Upper lobe of right lung (tissue), 1 donor: ENCODE results near the gene MPL. TPM values are rescaled to one million over a fixed set of nuclear protein-coding genes. Genes with fewer than 3 reads are reported as not detected.

ENCODE experiments used
- ATAC-seq: fragments of 200-7000 bp; cut with Tn5 transposase; one replicate; pipeline ENCODE4 v1.9.1; 2020; ENCODE audit warnings: mild to moderate bottlenecking, moderate library complexity
- DNase-seq: peaks from one replicate; pipeline ENCODE4 v3.0.0-alpha.2; 2020
- H3K27ac ChIP-seq: fragments of 200-600 bp; one replicate; pipeline ENCODE4 v1.8.0; 2022
- H3K27me3 ChIP-seq: fragments of 200-600 bp; one replicate; pipeline ENCODE4 v1.8.0; 2022; ENCODE audit warnings: mild to moderate bottlenecking
- H3K36me3 ChIP-seq: fragments of 200-600 bp; one replicate; pipeline ENCODE4 v1.8.0; 2022
- H3K4me1 ChIP-seq: fragments of 200-600 bp; one replicate; pipeline ENCODE4 v1.8.0; 2022
- H3K4me3 ChIP-seq: fragments of 200-600 bp; one replicate; pipeline ENCODE4 v1.8.0; 2022; ENCODE audit warnings: mild to moderate bottlenecking
- H3K9me3 ChIP-seq: fragments of 200-600 bp; one replicate; pipeline ENCODE4 v1.8.0; 2022
- CTCF ChIP-seq: fragments of 200-600 bp; IDR thresholded peaks from one replicate; pipeline ENCODE4 v1.8.0; 2022; ENCODE audit warnings: antibody characterized with exemption
- intact Hi-C: fragments of 100-400 bp; cut with DNase I; formaldehyde crosslinking; loops from one replicate; pipeline ENCODE4 v1.11.0; 2022
- total RNA-seq: library from RNA; stranded (reverse); fragmentation: NEBNext Ultra II Directional; extraction: Animal tissue kit (Norgen Biotek cat#: 25700); gene quantifications from one replicate; pipeline ENCODE4 v1.2.1, GENCODE V29; 2021
- donor health status: DM: no; HTN: yes; CAD: no; lungs with severe emphysema.

MPL gene
- total RNA-seq, 1 donor from 2014 or later: 0.61 TPM

GRCh38 chr1:43329995-43330751 lies 7.4 kb upstream of the MPL start:
- Histone ChIP-seq H3K36me3 (no peaks in the 10 kb centered on the region), H3K9me3 (peaks cover 4% of the 10 kb centered on the region), H3K27me3 (no peaks in the 10 kb centered on the region), H3K4me3 (no peak overlapping the region), H3K4me1 (peaks cover 7% of the 10 kb centered on the region), H3K27ac (no peak overlapping the region)
- intact Hi-C loops: no loop called here
- ATAC-seq (peak; percentile 93), DNase-seq (peak; percentile 70)
- no peak for TF ChIP-seq CTCF

GRCh38 chr1:43331688-43332087 lies 5.9 kb upstream of the MPL start:
- Histone ChIP-seq H3K36me3 (no peaks in the 10 kb centered on the region), H3K9me3 (no peaks in the 10 kb centered on the region), H3K27ac (no peak overlapping the region), H3K4me3 (no peak overlapping the region), H3K27me3 (no peaks in the 10 kb centered on the region), H3K4me1 (peaks cover 7% of the 10 kb centered on the region)
- no peak for TF ChIP-seq CTCF
- intact Hi-C loops: no loop called here
- DNase-seq: no peak
- ATAC-seq: peak; percentile 19

GRCh38 chr1:43334453-43335205 lies 3.0 kb upstream of the MPL start:
- ATAC-seq (no peak), DNase-seq (peak; percentile 35)
- H3K4me1 ChIP-seq: peaks cover 7% of the 10 kb centered on the region
- no peaks in the 10 kb centered on the region for H3K36me3 ChIP-seq
- no peak for TF ChIP-seq CTCF
- intact Hi-C loops: no loop called here
- H3K27me3 ChIP-seq: no peaks in the 10 kb centered on the region
- H3K27ac ChIP-seq: no peak overlapping the region
- no peak overlapping the region for H3K4me3 ChIP-seq
- H3K9me3 ChIP-seq: no peaks in the 10 kb centered on the region

GRCh38 chr1:43338001-43338400 lies 383 bp downstream of the MPL start:
- H3K4me3 ChIP-seq: no peak overlapping the region
- intact Hi-C loops: no loop called here
- H3K27ac ChIP-seq: no peak overlapping the region
- ATAC-seq: no peak
- DNase-seq: no peak
- no peaks in the 10 kb centered on the region for H3K9me3 ChIP-seq
- no peaks in the 10 kb centered on the region for H3K4me1 ChIP-seq
- no peaks in the 10 kb centered on the region for H3K36me3 ChIP-seq
- H3K27me3 ChIP-seq: no peaks in the 10 kb centered on the region
- TF ChIP-seq CTCF: no peak

GRCh38 chr1:43339584-43340232 lies 2.1 kb downstream of the MPL start:
- no peak overlapping the region for H3K27ac ChIP-seq
- no peak overlapping the region for H3K4me3 ChIP-seq
- ATAC-seq (no peak), DNase-seq (peak; percentile 28)
- intact Hi-C loops: no loop called here
- no peaks in the 10 kb centered on the region for H3K36me3 ChIP-seq
- TF ChIP-seq CTCF: no peak
- H3K4me1 ChIP-seq: no peaks in the 10 kb centered on the region
- no peaks in the 10 kb centered on the region for H3K27me3 ChIP-seq
- H3K9me3 ChIP-seq: no peaks in the 10 kb centered on the region
